HEK293 (cell line): ENCODE data around the gene PPBP.

Source experiments
- CTCF ChIA-PET: fragments of 350-600 bp; formaldehyde crosslinking; extraction: SDS; loops from one replicate; lab custom pipeline; 2021; ENCODE audit warnings: antibody characterized with exemption; lab: Yijun Ruan, JAX
- POLR2A ChIA-PET: fragments of 300-600 bp; formaldehyde crosslinking; extraction: SDS; loops from one replicate; lab custom pipeline; 2020; ENCODE audit warnings: antibody characterized with exemption, inconsistent platforms; lab: Yijun Ruan, JAX
- H3K27ac ChIP-seq: fragments of 200-500 bp; sonication (Bioruptor generic); 2 replicates; pipeline ENCODE4 v1.5.1; 2014; ENCODE audit warnings: low read depth, low read length, control low read depth, inconsistent platforms; ENCODE audit errors: extremely low read depth
- H3K36me3 ChIP-seq, 2 experiments: fragments of 200-500 bp in 1 of 2; sonication (Bioruptor generic) in 1 of 2; 1 replicate in 1 of 2; 2 replicates in 1 of 2; pipeline ENCODE4 v1.5.1; 2014 to 2017; ENCODE audit warnings: inconsistent platforms in 2 of 2, low read length in 2 of 2; ENCODE audit not compliant: control insufficient read depth in 2 of 2, insufficient read depth in 1 of 2
- H3K4me1 ChIP-seq: fragments of 200-500 bp; sonication (Bioruptor generic); 2 replicates; pipeline ENCODE4 v1.5.1; 2014; ENCODE audit warnings: mild to moderate bottlenecking, low read length, inconsistent platforms; ENCODE audit not compliant: control insufficient read depth, insufficient read depth
- H3K4me3 ChIP-seq: 2 replicates; pipeline ENCODE4 v1.5.1; 2011; ENCODE audit warnings: low read depth, mild to moderate bottlenecking, control low read depth, low read length, moderate library complexity
- H3K9me3 ChIP-seq: fragments of 200-500 bp; sonication (Bioruptor generic); 2 replicates; pipeline ENCODE4 v1.5.1; 2014; ENCODE audit warnings: low read depth, low read length, inconsistent platforms; ENCODE audit not compliant: control insufficient read depth, insufficient read depth
- BCL11B ChIP-seq: fragments of 450-650 bp; formaldehyde crosslinking; IDR thresholded peaks from 2 replicates; pipeline ENCODE4 v1.5.1; 2016; ENCODE audit warnings: low read depth, missing biosample characterization, missing genetic modification characterization
- FEZF1 ChIP-seq: fragments of 450-650 bp; formaldehyde crosslinking; IDR thresholded peaks from 2 replicates; pipeline ENCODE4 v1.5.1; 2016; ENCODE audit warnings: missing biosample characterization, missing genetic modification characterization
- OVOL3 ChIP-seq: fragments of 450-650 bp; formaldehyde crosslinking; IDR thresholded peaks from 2 replicates; pipeline ENCODE4 v1.5.1; 2016; ENCODE audit warnings: missing biosample characterization, missing genetic modification characterization
- PBX3 ChIP-seq: sonication (generic); formaldehyde crosslinking; IDR thresholded peaks from 2 replicates; pipeline ENCODE4 v1.8.1; 2022; ENCODE audit warnings: mild to moderate bottlenecking, moderate library complexity, missing genetic modification reagents
- PRDM1 ChIP-seq: fragments of 450-650 bp; formaldehyde crosslinking; IDR thresholded peaks from 2 replicates; pipeline ENCODE4; 2016; ENCODE audit warnings: missing biosample characterization, missing genetic modification characterization
- PRDM6 ChIP-seq: fragments of 450-650 bp; formaldehyde crosslinking; IDR thresholded peaks from 2 replicates; pipeline ENCODE4 v1.5.1; 2017; ENCODE audit warnings: missing biosample characterization, missing genetic modification characterization
- REST ChIP-seq: fragments of 450-650 bp; formaldehyde crosslinking; IDR thresholded peaks from 2 replicates; pipeline ENCODE4 v1.5.1; 2016; ENCODE audit warnings: missing biosample characterization, missing genetic modification characterization
- SCRT2 ChIP-seq: fragments of 450-650 bp; formaldehyde crosslinking; IDR thresholded peaks from 2 replicates; pipeline ENCODE4 v1.5.1; 2016; ENCODE audit warnings: missing biosample characterization, missing genetic modification characterization
- SETDB1 ChIP-seq: IDR thresholded peaks from one replicate; pipeline ENCODE4 v1.6.1; 2017; ENCODE audit warnings: mild to moderate bottlenecking, low read length, moderate library complexity, mixed read lengths; ENCODE audit not compliant: insufficient read length
- ZBTB1 ChIP-seq: fragments of 450-650 bp; formaldehyde crosslinking; IDR thresholded peaks from 2 replicates; pipeline ENCODE4 v1.5.1; 2016; ENCODE audit warnings: missing biosample characterization, missing genetic modification characterization
- ZBTB8A ChIP-seq: fragments of 450-650 bp; formaldehyde crosslinking; IDR thresholded peaks from 2 replicates; pipeline ENCODE4 v1.5.1; 2016; ENCODE audit warnings: missing biosample characterization, missing genetic modification characterization
- ZNF157 ChIP-seq: fragments of 450-650 bp; formaldehyde crosslinking; IDR thresholded peaks from 2 replicates; pipeline ENCODE4 v1.5.1; 2016; ENCODE audit warnings: missing biosample characterization, missing genetic modification characterization
- ZNF184 ChIP-seq: fragments of 450-650 bp; IDR thresholded peaks from 2 replicates; pipeline ENCODE4 v1.5.1; 2018; ENCODE audit warnings: missing biosample characterization, mild to moderate bottlenecking, missing genetic modification characterization
- ZNF221 ChIP-seq: fragments of 450-650 bp; formaldehyde crosslinking; IDR thresholded peaks from 2 replicates; pipeline ENCODE4 v1.5.1; 2017; ENCODE audit warnings: missing biosample characterization, missing genetic modification characterization, borderline replicate concordance
- ZNF26 ChIP-seq: fragments of 450-650 bp; formaldehyde crosslinking; IDR thresholded peaks from 2 replicates; pipeline ENCODE4 v1.5.1; 2016; ENCODE audit warnings: missing biosample characterization, missing genetic modification characterization
- ZNF449 ChIP-seq: fragments of 450-650 bp; formaldehyde crosslinking; IDR thresholded peaks from 2 replicates; pipeline ENCODE4 v1.5.1; 2017; ENCODE audit warnings: missing biosample characterization, mild to moderate bottlenecking, missing genetic modification characterization, moderate library complexity
- ZNF580 ChIP-seq: fragments of 450-650 bp; formaldehyde crosslinking; IDR thresholded peaks from 2 replicates; pipeline ENCODE4 v1.5.1; 2016; ENCODE audit warnings: missing biosample characterization, missing genetic modification characterization
- ZNF585B ChIP-seq: fragments of 450-650 bp; formaldehyde crosslinking; IDR thresholded peaks from 2 replicates; pipeline ENCODE4 v1.5.1; 2016; ENCODE audit warnings: missing biosample characterization, missing genetic modification characterization
- ZNF600 ChIP-seq: fragments of 450-650 bp; formaldehyde crosslinking; IDR thresholded peaks from 2 replicates; pipeline ENCODE4 v1.5.1; 2016; ENCODE audit warnings: missing biosample characterization, missing genetic modification characterization
- ZNF639 ChIP-seq: fragments of 450-650 bp; formaldehyde crosslinking; IDR thresholded peaks from 2 replicates; pipeline ENCODE4 v1.5.1; 2016; ENCODE audit warnings: missing biosample characterization, missing genetic modification characterization
- ZNF76 ChIP-seq: fragments of 450-650 bp; formaldehyde crosslinking; IDR thresholded peaks from 2 replicates; pipeline ENCODE4; 2016; ENCODE audit warnings: low read depth, missing biosample characterization, missing genetic modification characterization, borderline replicate concordance
- ZNF777 ChIP-seq: fragments of 450-650 bp; formaldehyde crosslinking; IDR thresholded peaks from 2 replicates; pipeline ENCODE4 v1.5.1; 2017; ENCODE audit warnings: missing biosample characterization, missing genetic modification characterization, borderline replicate concordance
- ZNF785 ChIP-seq: fragments of 450-650 bp; formaldehyde crosslinking; IDR thresholded peaks from 2 replicates; pipeline ENCODE4 v1.5.1; 2016; ENCODE audit warnings: missing biosample characterization, missing genetic modification characterization
- ZXDB ChIP-seq: fragments of 450-650 bp; formaldehyde crosslinking; IDR thresholded peaks from 2 replicates; pipeline ENCODE4 v1.5.1; 2016; ENCODE audit warnings: missing biosample characterization, missing genetic modification characterization

PPBP gene

GRCh38 chr4:74006009-74006476 is 18.1 kb upstream of the PPBP start (continued):
- TF ChIP-seq ZBTB1 (tag by site-specific recombination): no peak

GRCh38 chr4:74005528-74005927 is 17.5 kb upstream of the PPBP start:
- Histone ChIP-seq H3K36me3 (no peaks in the 10 kb centered on the region), H3K9me3 (no peaks in the 10 kb centered on the region), H3K27ac (no peak overlapping the region), H3K4me3 (no peak overlapping the region), H3K4me1 (no peaks in the 10 kb centered on the region)
- POLR2A ChIA-PET: no interaction called here
- no peak for TF ChIP-seq ZNF785 (tag by site-specific recombination)
- no peak for TF ChIP-seq ZNF221 (tag by site-specific recombination)
- no peak for TF ChIP-seq ZNF26 (tag by site-specific recombination)
- no peak for TF ChIP-seq SCRT2 (tag by site-specific recombination)
- no peak for TF ChIP-seq FEZF1 (tag by site-specific recombination)
- no peak for TF ChIP-seq ZNF184 (tag by site-specific recombination)
- no peak for TF ChIP-seq ZNF600 (tag by site-specific recombination)
- TF ChIP-seq PRDM1 (tag by site-specific recombination): no peak
- TF ChIP-seq ZNF777 (tag by site-specific recombination): no peak
- TF ChIP-seq ZXDB (tag by site-specific recombination): no peak
- TF ChIP-seq ZBTB8A (tag by site-specific recombination): no peak
- no peak for TF ChIP-seq OVOL3 (tag by site-specific recombination)
- no peak for TF ChIP-seq ZNF580 (tag by site-specific recombination)
- no peak for TF ChIP-seq ZNF585B (tag by site-specific recombination)
- no peak for TF ChIP-seq ZNF157 (tag by site-specific recombination)
- TF ChIP-seq BCL11B (tag by site-specific recombination): no peak
- CTCF ChIA-PET: no interaction called here

GRCh38 chr4:74004668-74005067 is 16.7 kb upstream of the PPBP start:
- ChIA-PET CTCF (no interaction called here), POLR2A (no interaction called here)
- Histone ChIP-seq H3K4me3 (no peak overlapping the region), H3K9me3 (no peaks in the 10 kb centered on the region), H3K4me1 (no peaks in the 10 kb centered on the region), H3K36me3 (no peaks in the 10 kb centered on the region), H3K27ac (no peak overlapping the region)
- no peak for TF ChIP-seq SETDB1
- TF ChIP-seq REST: no peak
- TF ChIP-seq PBX3: no peak
- TF ChIP-seq ZNF449 (tag by site-specific recombination): no peak
- no peak for TF ChIP-seq PRDM6
- no peak for TF ChIP-seq ZNF639 (tag by site-specific recombination)
- no peak for TF ChIP-seq ZNF76 (tag by site-specific recombination)
